NT2/D1 (cell line): Measurements from ENCODE around the gene NRBF2.

Source experiments
- YY1 ChIP-seq: IDR thresholded peaks from 2 replicates; pipeline ENCODE4 v1.6.1; 2011; ENCODE audit not compliant: insufficient read length, insufficient read depth
- ZNF274 ChIP-seq: IDR thresholded peaks from 2 replicates; pipeline ENCODE4 v1.6.1; 2011; ENCODE audit warnings: mild to moderate bottlenecking, low read depth, low read length

GRCh38 chr10:63156236-63156635, 23.1 kb downstream of the NRBF2 start:
- TF ChIP-seq ZNF274 (no peak), YY1 (no peak)
